Measurements from ENCODE around the gene RAB11FIP3. TPM values are rescaled to one million over a fixed set of nuclear protein-coding genes. Genes with fewer than 3 reads are reported as not detected.

RAB11FIP3 gene
- total and polyA plus RNA-seq, 2 of the 13 experiments (the other 11 are each of a cell fraction or from before 2014, with no cell fraction given), result 34.3 to 57.6 TPM

DNA sequence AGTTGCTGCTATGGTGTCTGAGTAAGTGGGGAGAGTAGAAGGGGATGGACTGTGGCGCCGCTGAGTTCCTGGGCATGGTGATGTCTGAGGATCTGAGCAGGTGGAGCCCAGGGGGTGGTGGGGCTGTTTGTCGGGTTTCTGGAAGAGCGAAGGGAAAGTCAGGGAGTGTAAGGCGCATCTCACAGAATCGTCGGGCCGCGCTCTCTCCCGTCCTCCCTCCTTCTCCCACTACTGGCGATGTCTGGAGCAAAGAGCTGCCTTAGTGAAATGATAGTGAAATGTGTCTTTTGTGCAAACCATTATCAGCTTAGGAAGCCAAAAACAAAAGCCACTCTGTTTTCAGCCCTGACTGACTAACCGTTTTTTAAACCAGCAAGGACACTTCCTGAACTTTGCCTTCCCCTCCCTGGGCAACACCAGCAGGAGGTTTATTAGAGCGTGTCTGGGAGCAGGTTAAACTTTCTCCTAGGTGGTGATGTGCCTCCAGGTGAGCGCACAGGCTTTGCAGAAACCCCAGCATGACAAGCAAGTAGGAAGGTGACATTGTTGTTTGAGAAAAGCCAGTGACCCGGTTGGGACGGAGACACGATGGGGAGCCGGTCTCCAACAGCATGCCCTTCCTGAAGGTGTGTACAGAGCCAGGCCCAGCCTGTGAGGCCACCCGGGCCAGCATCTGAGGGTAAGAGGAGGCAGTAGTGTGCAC is 49.1 kb downstream of the RAB11FIP3 start (continued):
- TF ChIP-seq, protein P1, sequence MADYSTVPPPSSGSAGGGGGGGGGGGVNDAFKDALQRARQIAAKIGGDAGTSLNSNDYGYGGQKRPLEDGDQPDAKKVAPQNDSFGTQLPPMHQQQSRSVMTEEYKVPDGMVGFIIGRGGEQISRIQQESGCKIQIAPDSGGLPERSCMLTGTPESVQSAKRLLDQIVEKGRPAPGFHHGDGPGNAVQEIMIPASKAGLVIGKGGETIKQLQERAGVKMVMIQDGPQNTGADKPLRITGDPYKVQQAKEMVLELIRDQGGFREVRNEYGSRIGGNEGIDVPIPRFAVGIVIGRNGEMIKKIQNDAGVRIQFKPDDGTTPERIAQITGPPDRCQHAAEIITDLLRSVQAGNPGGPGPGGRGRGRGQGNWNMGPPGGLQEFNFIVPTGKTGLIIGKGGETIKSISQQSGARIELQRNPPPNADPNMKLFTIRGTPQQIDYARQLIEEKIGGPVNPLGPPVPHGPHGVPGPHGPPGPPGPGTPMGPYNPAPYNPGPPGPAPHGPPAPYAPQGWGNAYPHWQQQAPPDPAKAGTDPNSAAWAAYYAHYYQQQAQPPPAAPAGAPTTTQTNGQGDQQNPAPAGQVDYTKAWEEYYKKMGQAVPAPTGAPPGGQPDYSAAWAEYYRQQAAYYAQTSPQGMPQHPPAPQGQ (CRISPR knock-in tag; IDR thresholded peaks at IDR 0.05; ENCODE audit: borderline replicate concordance), result no peak
- TF ChIP-seq, protein P2, sequence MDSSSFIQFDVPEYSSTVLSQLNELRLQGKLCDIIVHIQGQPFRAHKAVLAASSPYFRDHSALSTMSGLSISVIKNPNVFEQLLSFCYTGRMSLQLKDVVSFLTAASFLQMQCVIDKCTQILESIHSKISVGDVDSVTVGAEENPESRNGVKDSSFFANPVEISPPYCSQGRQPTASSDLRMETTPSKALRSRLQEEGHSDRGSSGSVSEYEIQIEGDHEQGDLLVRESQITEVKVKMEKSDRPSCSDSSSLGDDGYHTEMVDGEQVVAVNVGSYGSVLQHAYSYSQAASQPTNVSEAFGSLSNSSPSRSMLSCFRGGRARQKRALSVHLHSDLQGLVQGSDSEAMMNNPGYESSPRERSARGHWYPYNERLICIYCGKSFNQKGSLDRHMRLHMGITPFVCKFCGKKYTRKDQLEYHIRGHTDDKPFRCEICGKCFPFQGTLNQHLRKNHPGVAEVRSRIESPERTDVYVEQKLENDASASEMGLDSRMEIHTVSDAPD (CRISPR knock-in tag; IDR thresholded peaks at IDR 0.05), result no peak
- TF ChIP-seq, protein P3, sequence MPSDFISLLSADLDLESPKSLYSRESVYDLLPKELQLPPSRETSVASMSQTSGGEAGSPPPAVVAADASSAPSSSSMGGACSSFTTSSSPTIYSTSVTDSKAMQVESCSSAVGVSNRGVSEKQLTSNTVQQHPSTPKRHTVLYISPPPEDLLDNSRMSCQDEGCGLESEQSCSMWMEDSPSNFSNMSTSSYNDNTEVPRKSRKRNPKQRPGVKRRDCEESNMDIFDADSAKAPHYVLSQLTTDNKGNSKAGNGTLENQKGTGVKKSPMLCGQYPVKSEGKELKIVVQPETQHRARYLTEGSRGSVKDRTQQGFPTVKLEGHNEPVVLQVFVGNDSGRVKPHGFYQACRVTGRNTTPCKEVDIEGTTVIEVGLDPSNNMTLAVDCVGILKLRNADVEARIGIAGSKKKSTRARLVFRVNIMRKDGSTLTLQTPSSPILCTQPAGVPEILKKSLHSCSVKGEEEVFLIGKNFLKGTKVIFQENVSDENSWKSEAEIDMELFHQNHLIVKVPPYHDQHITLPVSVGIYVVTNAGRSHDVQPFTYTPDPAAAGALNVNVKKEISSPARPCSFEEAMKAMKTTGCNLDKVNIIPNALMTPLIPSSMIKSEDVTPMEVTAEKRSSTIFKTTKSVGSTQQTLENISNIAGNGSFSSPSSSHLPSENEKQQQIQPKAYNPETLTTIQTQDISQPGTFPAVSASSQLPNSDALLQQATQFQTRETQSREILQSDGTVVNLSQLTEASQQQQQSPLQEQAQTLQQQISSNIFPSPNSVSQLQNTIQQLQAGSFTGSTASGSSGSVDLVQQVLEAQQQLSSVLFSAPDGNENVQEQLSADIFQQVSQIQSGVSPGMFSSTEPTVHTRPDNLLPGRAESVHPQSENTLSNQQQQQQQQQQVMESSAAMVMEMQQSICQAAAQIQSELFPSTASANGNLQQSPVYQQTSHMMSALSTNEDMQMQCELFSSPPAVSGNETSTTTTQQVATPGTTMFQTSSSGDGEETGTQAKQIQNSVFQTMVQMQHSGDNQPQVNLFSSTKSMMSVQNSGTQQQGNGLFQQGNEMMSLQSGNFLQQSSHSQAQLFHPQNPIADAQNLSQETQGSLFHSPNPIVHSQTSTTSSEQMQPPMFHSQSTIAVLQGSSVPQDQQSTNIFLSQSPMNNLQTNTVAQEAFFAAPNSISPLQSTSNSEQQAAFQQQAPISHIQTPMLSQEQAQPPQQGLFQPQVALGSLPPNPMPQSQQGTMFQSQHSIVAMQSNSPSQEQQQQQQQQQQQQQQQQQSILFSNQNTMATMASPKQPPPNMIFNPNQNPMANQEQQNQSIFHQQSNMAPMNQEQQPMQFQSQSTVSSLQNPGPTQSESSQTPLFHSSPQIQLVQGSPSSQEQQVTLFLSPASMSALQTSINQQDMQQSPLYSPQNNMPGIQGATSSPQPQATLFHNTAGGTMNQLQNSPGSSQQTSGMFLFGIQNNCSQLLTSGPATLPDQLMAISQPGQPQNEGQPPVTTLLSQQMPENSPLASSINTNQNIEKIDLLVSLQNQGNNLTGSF (CRISPR knock-in tag; IDR thresholded peaks at IDR 0.05), result no peak
- no peak for TF ChIP-seq MED13 (CRISPR knock-in tag; IDR thresholded peaks at IDR 0.05)
- peak; percentile 30; the same call in 1 of the 2 replicates for TF ChIP-seq POGZ (CRISPR knock-in tag; IDR thresholded peaks at IDR 0.05)
- TF ChIP-seq, protein P4, sequence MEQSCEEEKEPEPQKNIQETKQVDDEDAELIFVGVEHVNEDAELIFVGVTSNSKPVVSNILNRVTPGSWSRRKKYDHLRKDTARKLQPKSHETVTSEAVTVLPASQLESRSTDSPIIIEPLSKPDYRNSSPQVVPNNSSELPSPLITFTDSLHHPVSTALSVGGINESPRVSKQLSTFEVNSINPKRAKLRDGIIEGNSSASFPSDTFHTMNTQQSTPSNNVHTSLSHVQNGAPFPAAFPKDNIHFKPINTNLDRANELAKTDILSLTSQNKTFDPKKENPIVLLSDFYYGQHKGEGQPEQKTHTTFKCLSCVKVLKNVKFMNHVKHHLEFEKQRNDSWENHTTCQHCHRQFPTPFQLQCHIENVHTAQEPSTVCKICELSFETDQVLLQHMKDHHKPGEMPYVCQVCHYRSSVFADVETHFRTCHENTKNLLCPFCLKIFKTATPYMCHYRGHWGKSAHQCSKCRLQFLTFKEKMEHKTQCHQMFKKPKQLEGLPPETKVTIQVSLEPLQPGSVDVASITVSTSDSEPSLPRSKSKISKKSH (CRISPR knock-in tag; IDR thresholded peaks at IDR 0.05; ENCODE audit: borderline replicate concordance), result no peak
- TF ChIP-seq SAP130 (CRISPR knock-in tag; IDR thresholded peaks at IDR 0.05; ENCODE audit: low read depth), result peak; percentile 90
- TF ChIP-seq ZNF430 (CRISPR knock-in tag; IDR thresholded peaks at IDR 0.05), result peak; percentile 79; the same call in 1 of the 2 replicates
- TF ChIP-seq KLF16 (CRISPR knock-in tag; IDR thresholded peaks at IDR 0.05), result peak in 1 of 2 experiments; percentile 48; a peak in 1 of 4 replicates
- TF ChIP-seq ZNF101 (CRISPR knock-in tag; IDR thresholded peaks at IDR 0.05; ENCODE audit: borderline replicate concordance, low read depth), result no peak
- TF ChIP-seq, protein P5, sequence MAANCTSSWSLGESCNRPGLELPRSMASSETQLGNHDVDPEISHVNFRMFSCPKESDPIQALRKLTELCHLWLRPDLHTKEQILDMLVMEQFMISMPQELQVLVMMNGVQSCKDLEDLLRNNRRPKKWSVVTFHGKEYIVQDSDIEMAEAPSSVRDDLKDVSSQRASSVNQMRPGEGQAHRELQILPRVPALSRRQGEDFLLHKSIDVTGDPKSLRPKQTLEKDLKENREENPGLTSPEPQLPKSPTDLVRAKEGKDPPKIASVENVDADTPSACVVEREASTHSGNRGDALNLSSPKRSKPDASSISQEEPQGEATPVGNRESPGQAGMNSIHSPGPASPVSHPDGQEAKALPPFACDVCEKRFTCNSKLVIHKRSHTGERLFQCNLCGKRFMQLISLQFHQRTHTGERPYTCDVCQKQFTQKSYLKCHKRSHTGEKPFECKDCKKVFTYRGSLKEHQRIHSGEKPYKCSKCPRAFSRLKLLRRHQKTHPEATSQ (CRISPR knock-in tag; IDR thresholded peaks at IDR 0.05; ENCODE audit: borderline replicate concordance), result 0 out of 2 replicates have a peak, but pooled peaks have one; percentile 16
- TF ChIP-seq, protein P6, sequence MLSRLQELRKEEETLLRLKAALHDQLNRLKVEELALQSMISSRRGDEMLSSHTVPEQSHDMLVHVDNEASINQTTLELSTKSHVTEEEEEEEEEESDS (CRISPR knock-in tag; IDR thresholded peaks at IDR 0.05; ENCODE audit: borderline replicate concordance), result no peak
- no peak for TF ChIP-seq BRCA1 (CRISPR knock-in tag; IDR thresholded peaks at IDR 0.05)
- no peak for TF ChIP-seq NR2F1 (CRISPR knock-in tag; IDR thresholded peaks at IDR 0.05)
- TF ChIP-seq AKAP8 (CRISPR knock-in tag; IDR thresholded peaks at IDR 0.05), result peak; percentile 66; the same call in 1 of the 2 replicates
